GM12878 (cell line): ENCODE measurements around the gene NLGN2. TPM values are rescaled to one million over a fixed set of nuclear protein-coding genes. Genes with fewer than 3 reads are reported as not detected.

Experiments used
- CREB1 ChIP-seq: IDR thresholded peaks from 2 replicates; pipeline ENCODE4 v1.6.1; 2012; ENCODE audit warnings: low read depth, mild to moderate bottlenecking, inconsistent platforms
- POLR2AphosphoS2 ChIP-seq: IDR thresholded peaks from 2 replicates; pipeline ENCODE4 v1.6.1; 2011; ENCODE audit warnings: low read depth, mild to moderate bottlenecking, low read length, improper control_type of control experiment, moderate library complexity
- POU2F2 ChIP-seq: IDR thresholded peaks from 3 replicates; pipeline ENCODE4 v1.6.1; 2011; ENCODE audit warnings: low read depth, mild to moderate bottlenecking, low read length, borderline replicate concordance
- RCOR1 ChIP-seq: conservative IDR thresholded peaks from 2 replicates; pipeline ENCODE4 v1.6.1; 2012; ENCODE audit warnings: low read depth, low read length, improper control_type of control experiment
- SIN3A ChIP-seq: IDR thresholded peaks from 2 replicates; pipeline ENCODE4 v1.6.1; 2012; ENCODE audit warnings: low read depth, low read length, improper control_type of control experiment
- SIX5 ChIP-seq: IDR thresholded peaks from 2 replicates; pipeline ENCODE4 v1.6.1; 2011; ENCODE audit warnings: mild to moderate bottlenecking, low read depth, low read length, moderate library complexity; ENCODE audit not compliant: severe bottlenecking
- SUPT20H ChIP-seq: IDR thresholded peaks from 2 replicates; pipeline ENCODE4 v1.6.1; 2011; ENCODE audit warnings: low read depth, mild to moderate bottlenecking, low read length, moderate library complexity, borderline replicate concordance; ENCODE audit not compliant: control insufficient read depth
- TCF12 ChIP-seq: IDR thresholded peaks from 2 replicates; pipeline ENCODE4 v1.6.1; 2011; ENCODE audit warnings: low read depth, mild to moderate bottlenecking, low read length
- TCF3 ChIP-seq: IDR thresholded peaks from 2 replicates; pipeline ENCODE4 v1.6.1; 2012; ENCODE audit warnings: low read depth, mild to moderate bottlenecking, low read length, borderline replicate concordance; ENCODE audit not compliant: insufficient read depth
- ZZZ3 ChIP-seq: IDR thresholded peaks from 2 replicates; pipeline ENCODE4 v1.6.1; 2011; ENCODE audit warnings: low read depth; ENCODE audit not compliant: control insufficient read depth, insufficient read length
- polyA plus RNA-seq, 11 experiments: library from polyadenylated mRNA; depleted of rRNA in 4 of 11; unstranded in 6 of 11; stranded (reverse) in 5 of 11; fragments of >200 nt; fragmentation: Nextera tagmentation in 4 of 11; fragmentation: Illumina TruSeq in 1 of 11; extraction: Ambion mirVana in 4 of 11; extraction: Trizol in 1 of 11; gene quantifications; 1 replicate in 1 of 11; 2 replicates in 10 of 11; pipeline versions ENCODE4 v1.2.1 to v1.2.3, GENCODE V29; 2011 to 2016; ENCODE audit warnings: inconsistent platforms in 2 of 11, missing spikeins in 2 of 11, low read depth in 1 of 11
- total RNA-seq, 4 experiments: library from RNA; depleted of rRNA in 3 of 4; stranded (reverse); fragments of >200 nt in 3 of 4; fragmentation: Illumina TruSeq in 1 of 4; extraction: Trizol in 1 of 4; gene quantifications; 2 replicates each; pipeline versions ENCODE4 v1.2.1 to v1.2.3, GENCODE V29; 2013 to 2021
- TF ChIP-seq, protein P1 (sequence below): IDR thresholded peaks from 2 replicates; pipeline ENCODE4 v1.6.1; 2012; ENCODE audit warnings: low read depth, low read length, improper control_type of control experiment
- TF ChIP-seq, protein P2 (sequence below), 3 experiments: IDR thresholded peaks in 2 of 3; conservative IDR thresholded peaks in 1 of 3; 2 replicates each; pipeline ENCODE4 v1.5.1; 2011; ENCODE audit warnings: low read depth in 3 of 3, low read length in 3 of 3, mild to moderate bottlenecking in 3 of 3, control low read depth in 2 of 3, moderate library complexity in 2 of 3, inconsistent platforms in 1 of 3, mixed read lengths in 1 of 3; ENCODE audit not compliant: control insufficient read depth in 2 of 3, insufficient read depth in 1 of 3; ENCODE audit errors: extremely low read depth in 1 of 3
- TF ChIP-seq, protein P3 (sequence below): IDR thresholded peaks from 2 replicates; pipeline ENCODE4 v1.6.1; 2012; ENCODE audit warnings: low read depth, low read length, improper control_type of control experiment
- TF ChIP-seq, protein P4 (sequence below): IDR thresholded peaks from 2 replicates; pipeline ENCODE4 v1.6.1; 2011; ENCODE audit warnings: mild to moderate bottlenecking, low read depth, low read length, moderate library complexity; ENCODE audit not compliant: insufficient replicate concordance
- TF ChIP-seq, protein P5 (sequence below): fragments of 450-650 bp; IDR thresholded peaks from 2 replicates; pipeline ENCODE4 v1.6.1; 2014; ENCODE audit warnings: mild to moderate bottlenecking
- TF ChIP-seq, protein P6 (sequence below): IDR thresholded peaks from 2 replicates; pipeline ENCODE4 v1.6.1; 2012; ENCODE audit warnings: improper control_type of control experiment, low read depth, low read length; ENCODE audit not compliant: insufficient replicate concordance

The NLGN2 gene
- total and polyA plus RNA-seq, 10 of the 15 experiments (the other 5 are each of a cell fraction or from before 2014, with no cell fraction given): 0.02 to 0.87 (median 0.11) TPM; not detected in 2

DNA sequence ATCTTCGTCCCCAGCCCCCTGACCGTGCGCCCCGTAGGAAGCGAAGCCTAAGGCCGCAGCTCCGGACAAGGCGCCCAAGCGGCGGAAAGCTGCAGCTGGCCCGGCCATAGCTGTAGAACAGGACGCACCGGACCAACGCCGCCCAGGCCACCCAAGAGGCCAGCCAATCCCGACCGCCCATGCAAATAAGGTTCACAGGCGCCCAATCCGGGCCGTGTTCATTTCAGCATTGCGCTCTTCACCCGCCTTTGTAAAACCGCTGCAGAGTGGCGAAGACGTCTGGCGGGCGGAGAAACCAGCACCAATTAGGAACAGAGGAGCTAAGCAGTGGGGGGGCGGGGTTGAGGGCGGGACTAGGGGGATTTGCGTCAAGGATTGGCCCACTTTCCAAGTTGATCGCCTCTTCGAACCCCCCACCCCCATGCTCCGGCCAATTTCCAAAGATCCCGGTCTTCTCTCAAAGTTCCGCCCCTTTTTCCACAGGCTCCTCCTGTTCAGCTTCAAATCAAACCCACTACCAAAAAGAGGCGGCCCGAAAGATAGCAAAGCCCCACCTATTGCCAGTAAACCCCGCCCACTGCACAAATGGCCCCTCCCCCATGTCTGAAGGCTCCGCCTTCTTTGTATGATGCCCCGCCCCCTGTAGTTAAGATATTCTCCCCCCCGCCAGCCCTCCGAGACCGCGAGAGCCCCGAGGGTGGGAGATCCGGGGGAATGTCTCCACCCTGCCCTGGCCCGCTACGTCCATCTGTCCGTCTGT, 3.5 kb upstream of the NLGN2 start, which contains the start of gene TMEM256 (continued):
- TF ChIP-seq, protein P1, sequence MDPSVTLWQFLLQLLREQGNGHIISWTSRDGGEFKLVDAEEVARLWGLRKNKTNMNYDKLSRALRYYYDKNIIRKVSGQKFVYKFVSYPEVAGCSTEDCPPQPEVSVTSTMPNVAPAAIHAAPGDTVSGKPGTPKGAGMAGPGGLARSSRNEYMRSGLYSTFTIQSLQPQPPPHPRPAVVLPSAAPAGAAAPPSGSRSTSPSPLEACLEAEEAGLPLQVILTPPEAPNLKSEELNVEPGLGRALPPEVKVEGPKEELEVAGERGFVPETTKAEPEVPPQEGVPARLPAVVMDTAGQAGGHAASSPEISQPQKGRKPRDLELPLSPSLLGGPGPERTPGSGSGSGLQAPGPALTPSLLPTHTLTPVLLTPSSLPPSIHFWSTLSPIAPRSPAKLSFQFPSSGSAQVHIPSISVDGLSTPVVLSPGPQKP: no peak; the same call in 1 of the 2 replicates
- no peak for TF ChIP-seq RCOR1
- peak; percentile 68 for TF ChIP-seq SIN3A
- peak; percentile 99 for TF ChIP-seq POU2F2
- TF ChIP-seq, protein P2, sequence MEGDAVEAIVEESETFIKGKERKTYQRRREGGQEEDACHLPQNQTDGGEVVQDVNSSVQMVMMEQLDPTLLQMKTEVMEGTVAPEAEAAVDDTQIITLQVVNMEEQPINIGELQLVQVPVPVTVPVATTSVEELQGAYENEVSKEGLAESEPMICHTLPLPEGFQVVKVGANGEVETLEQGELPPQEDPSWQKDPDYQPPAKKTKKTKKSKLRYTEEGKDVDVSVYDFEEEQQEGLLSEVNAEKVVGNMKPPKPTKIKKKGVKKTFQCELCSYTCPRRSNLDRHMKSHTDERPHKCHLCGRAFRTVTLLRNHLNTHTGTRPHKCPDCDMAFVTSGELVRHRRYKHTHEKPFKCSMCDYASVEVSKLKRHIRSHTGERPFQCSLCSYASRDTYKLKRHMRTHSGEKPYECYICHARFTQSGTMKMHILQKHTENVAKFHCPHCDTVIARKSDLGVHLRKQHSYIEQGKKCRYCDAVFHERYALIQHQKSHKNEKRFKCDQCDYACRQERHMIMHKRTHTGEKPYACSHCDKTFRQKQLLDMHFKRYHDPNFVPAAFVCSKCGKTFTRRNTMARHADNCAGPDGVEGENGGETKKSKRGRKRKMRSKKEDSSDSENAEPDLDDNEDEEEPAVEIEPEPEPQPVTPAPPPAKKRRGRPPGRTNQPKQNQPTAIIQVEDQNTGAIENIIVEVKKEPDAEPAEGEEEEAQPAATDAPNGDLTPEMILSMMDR (IDR thresholded peaks at IDR 0.05 in 2 of 3, conservative IDR thresholded peaks at IDR 0.05 in 1 of 3; ENCODE audit: control insufficient read depth in 2 of 3, extremely low read depth in 1 of 3, insufficient read depth in 1 of 3, low read depth in 3 of 3, low read length in 3 of 3): no peak
- TF ChIP-seq POLR2AphosphoS2: peak; percentile 75
- TF ChIP-seq, protein P3, sequence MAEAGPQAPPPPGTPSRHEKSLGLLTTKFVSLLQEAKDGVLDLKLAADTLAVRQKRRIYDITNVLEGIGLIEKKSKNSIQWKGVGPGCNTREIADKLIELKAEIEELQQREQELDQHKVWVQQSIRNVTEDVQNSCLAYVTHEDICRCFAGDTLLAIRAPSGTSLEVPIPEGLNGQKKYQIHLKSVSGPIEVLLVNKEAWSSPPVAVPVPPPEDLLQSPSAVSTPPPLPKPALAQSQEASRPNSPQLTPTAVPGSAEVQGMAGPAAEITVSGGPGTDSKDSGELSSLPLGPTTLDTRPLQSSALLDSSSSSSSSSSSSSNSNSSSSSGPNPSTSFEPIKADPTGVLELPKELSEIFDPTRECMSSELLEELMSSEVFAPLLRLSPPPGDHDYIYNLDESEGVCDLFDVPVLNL: no peak
- TF ChIP-seq, protein P4, sequence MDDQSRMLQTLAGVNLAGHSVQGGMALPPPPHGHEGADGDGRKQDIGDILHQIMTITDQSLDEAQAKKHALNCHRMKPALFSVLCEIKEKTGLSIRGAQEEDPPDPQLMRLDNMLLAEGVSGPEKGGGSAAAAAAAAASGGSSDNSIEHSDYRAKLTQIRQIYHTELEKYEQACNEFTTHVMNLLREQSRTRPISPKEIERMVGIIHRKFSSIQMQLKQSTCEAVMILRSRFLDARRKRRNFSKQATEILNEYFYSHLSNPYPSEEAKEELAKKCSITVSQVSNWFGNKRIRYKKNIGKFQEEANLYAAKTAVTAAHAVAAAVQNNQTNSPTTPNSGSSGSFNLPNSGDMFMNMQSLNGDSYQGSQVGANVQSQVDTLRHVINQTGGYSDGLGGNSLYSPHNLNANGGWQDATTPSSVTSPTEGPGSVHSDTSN: no peak
- TF ChIP-seq SIX5: peak; percentile 18
- TF ChIP-seq ZZZ3: no peak
- TF ChIP-seq, protein P5, sequence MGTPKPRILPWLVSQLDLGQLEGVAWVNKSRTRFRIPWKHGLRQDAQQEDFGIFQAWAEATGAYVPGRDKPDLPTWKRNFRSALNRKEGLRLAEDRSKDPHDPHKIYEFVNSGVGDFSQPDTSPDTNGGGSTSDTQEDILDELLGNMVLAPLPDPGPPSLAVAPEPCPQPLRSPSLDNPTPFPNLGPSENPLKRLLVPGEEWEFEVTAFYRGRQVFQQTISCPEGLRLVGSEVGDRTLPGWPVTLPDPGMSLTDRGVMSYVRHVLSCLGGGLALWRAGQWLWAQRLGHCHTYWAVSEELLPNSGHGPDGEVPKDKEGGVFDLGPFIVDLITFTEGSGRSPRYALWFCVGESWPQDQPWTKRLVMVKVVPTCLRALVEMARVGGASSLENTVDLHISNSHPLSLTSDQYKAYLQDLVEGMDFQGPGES: peak; percentile 73; the same call in 1 of the 2 replicates
- TF ChIP-seq, protein P6, sequence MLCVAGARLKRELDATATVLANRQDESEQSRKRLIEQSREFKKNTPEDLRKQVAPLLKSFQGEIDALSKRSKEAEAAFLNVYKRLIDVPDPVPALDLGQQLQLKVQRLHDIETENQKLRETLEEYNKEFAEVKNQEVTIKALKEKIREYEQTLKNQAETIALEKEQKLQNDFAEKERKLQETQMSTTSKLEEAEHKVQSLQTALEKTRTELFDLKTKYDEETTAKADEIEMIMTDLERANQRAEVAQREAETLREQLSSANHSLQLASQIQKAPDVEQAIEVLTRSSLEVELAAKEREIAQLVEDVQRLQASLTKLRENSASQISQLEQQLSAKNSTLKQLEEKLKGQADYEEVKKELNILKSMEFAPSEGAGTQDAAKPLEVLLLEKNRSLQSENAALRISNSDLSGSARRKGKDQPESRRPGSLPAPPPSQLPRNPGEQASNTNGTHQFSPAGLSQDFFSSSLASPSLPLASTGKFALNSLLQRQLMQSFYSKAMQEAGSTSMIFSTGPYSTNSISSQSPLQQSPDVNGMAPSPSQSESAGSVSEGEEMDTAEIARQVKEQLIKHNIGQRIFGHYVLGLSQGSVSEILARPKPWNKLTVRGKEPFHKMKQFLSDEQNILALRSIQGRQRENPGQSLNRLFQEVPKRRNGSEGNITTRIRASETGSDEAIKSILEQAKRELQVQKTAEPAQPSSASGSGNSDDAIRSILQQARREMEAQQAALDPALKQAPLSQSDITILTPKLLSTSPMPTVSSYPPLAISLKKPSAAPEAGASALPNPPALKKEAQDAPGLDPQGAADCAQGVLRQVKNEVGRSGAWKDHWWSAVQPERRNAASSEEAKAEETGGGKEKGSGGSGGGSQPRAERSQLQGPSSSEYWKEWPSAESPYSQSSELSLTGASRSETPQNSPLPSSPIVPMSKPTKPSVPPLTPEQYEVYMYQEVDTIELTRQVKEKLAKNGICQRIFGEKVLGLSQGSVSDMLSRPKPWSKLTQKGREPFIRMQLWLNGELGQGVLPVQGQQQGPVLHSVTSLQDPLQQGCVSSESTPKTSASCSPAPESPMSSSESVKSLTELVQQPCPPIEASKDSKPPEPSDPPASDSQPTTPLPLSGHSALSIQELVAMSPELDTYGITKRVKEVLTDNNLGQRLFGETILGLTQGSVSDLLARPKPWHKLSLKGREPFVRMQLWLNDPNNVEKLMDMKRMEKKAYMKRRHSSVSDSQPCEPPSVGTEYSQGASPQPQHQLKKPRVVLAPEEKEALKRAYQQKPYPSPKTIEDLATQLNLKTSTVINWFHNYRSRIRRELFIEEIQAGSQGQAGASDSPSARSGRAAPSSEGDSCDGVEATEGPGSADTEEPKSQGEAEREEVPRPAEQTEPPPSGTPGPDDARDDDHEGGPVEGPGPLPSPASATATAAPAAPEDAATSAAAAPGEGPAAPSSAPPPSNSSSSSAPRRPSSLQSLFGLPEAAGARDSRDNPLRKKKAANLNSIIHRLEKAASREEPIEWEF: no peak
- no peak for TF ChIP-seq TCF3
- no peak for TF ChIP-seq SUPT20H
- no peak for TF ChIP-seq TCF12
- peak; percentile 80 for TF ChIP-seq CREB1
